ENCODE results near the gene SLC25A31. TPM values are rescaled to one million over a fixed set of nuclear protein-coding genes. Genes with fewer than 3 reads are reported as not detected.

The SLC25A31 gene
- total and polyA plus RNA-seq, 2 of the 13 experiments (the other 11 are each of a cell fraction or from before 2014, with no cell fraction given) = 0.04 TPM; not detected in 1

GRCh38 chr4:127793528-127793927, 63.3 kb downstream of the SLC25A31 start:
- FAIRE-seq (no peak), ATAC-seq (no peak), DNase-seq (ENCODE audit: low spot score) (no peak)
- H3K4me1 ChIP-seq (ENCODE audit: insufficient read depth, low read length) = peaks cover 7% of the 10 kb centered on the region; the same call in 1 of the 2 replicates
- no TSS peak for BruUV-seq (replicated peaks)
- H3K9me3 ChIP-seq (ENCODE audit: low read length) = no peaks in the 10 kb centered on the region
- peaks cover 30% of the 10 kb centered on the region for H3K79me2 ChIP-seq (ENCODE audit: insufficient read depth, low read length)
- H3K36me3 ChIP-seq (replicated peaks in 1 of 2; ENCODE audit: control insufficient read depth in 1 of 2, insufficient read depth in 2 of 2, low read length in 2 of 2) = no peaks in the 10 kb centered on the region
- no peak overlapping the region for H3K4me2 ChIP-seq (ENCODE audit: low read depth, low read length)
- no peaks in the 10 kb centered on the region for H3K27me3 ChIP-seq (ENCODE audit: control insufficient read depth in 1 of 2, insufficient read depth in 2 of 2, low read length in 2 of 2)
- no peak overlapping the region for H3K27ac ChIP-seq (ENCODE audit: extremely low read length, insufficient read depth, low read length)
- TF ChIP-seq BCL6 (CRISPR knock-in tag; IDR thresholded peaks at IDR 0.05) (peak; percentile 95), ARID5B (CRISPR knock-in tag; IDR thresholded peaks at IDR 0.05) (0 out of 2 replicates have a peak, but pooled peaks have one; percentile 10), HNF4A (CRISPR knock-in tag; IDR thresholded peaks at IDR 0.05) (0 out of 2 replicates have a peak, but pooled peaks have one; percentile 7), NR2F2 (IDR thresholded peaks at IDR 0.05; ENCODE audit: borderline replicate concordance, low read depth) (no peak), MIXL1 (CRISPR knock-in tag; IDR thresholded peaks at IDR 0.05) (0 out of 2 replicates have a peak, but pooled peaks have one; percentile 18), RARA (CRISPR knock-in tag; IDR thresholded peaks at IDR 0.05) (peak; percentile 50), DMTF1 (CRISPR knock-in tag; IDR thresholded peaks at IDR 0.05) (no peak), ELK4 (CRISPR knock-in tag; IDR thresholded peaks at IDR 0.05; ENCODE audit: borderline replicate concordance) (no peak), AHDC1 (CRISPR knock-in tag; IDR thresholded peaks at IDR 0.05; ENCODE audit: borderline replicate concordance) (no peak), TGIF2 (CRISPR knock-in tag; IDR thresholded peaks at IDR 0.05) (no peak), ZNF652 (CRISPR knock-in tag; IDR thresholded peaks at IDR 0.05; ENCODE audit: borderline replicate concordance, low read depth) (peak; percentile 80)
- WGBS (ENCODE audit: low lambda C conversion rate) = 5% methylated on average over 1 of the region's 1 CpG
- no peaks in the 10 kb centered on the region for H4K20me1 ChIP-seq (ENCODE audit: insufficient read depth, low read length)
- H3K4me3 ChIP-seq (replicated peaks in 1 of 3; ENCODE audit: insufficient read depth in 1 of 3, low read depth in 2 of 3, low read length in 3 of 3) = no peak overlapping the region
- no peak overlapping the region for H3K9ac ChIP-seq (ENCODE audit: insufficient read depth, low read depth, low read length)
- POLR2A ChIA-PET = no interaction called here
- intact Hi-C loops (cut with micrococcal nuclease; ENCODE audit: unreplicated experiment) (no loop called here), in situ Hi-C loops (cut with HindIII; ENCODE audit: extremely low pct_ligation_motif_present, low pct_unique_long_range_greater_than_20kb) (no loop called here)
- CTCF ChIA-PET (ENCODE audit: low intra/inter-chr PET ratio, low total read pairs) = no interaction called here
- no peak overlapping the region for H2AFZ ChIP-seq (ENCODE audit: low read length)

Measured in HepG2 (cell line).